Activated CD4-positive, alpha-beta T cell treated with anti-CD3 and anti-CD28 coated beads, Interleukin-2, Interleukin-6, amounts not matched to agents 100 ng/mL and 50 ng/mL, durations not matched to agents 16 hours and 8 hours (primary cell): Measurements from ENCODE around the gene ZNF653.
"Not testable (repeated sequence)": the region's sequence is repeated elsewhere in the genome, so short reads cannot be mapped to it uniquely, and the experiment has no call there.

Source experiments
- DNase-seq: peaks from one replicate; pipeline ENCODE4 v3.0.0-alpha.2; 2020

Gene ZNF653

GRCh38 chr19:11480715-11481533 is 24.7 kb downstream of the ZNF653 start, which contains the start of gene ELAVL3:
Gene ELAVL3 (minus strand): TSS chr19:11481046. CDS start chr19:11480608, 438 bp downstream.
- DNase-seq, result no peak

DNA sequence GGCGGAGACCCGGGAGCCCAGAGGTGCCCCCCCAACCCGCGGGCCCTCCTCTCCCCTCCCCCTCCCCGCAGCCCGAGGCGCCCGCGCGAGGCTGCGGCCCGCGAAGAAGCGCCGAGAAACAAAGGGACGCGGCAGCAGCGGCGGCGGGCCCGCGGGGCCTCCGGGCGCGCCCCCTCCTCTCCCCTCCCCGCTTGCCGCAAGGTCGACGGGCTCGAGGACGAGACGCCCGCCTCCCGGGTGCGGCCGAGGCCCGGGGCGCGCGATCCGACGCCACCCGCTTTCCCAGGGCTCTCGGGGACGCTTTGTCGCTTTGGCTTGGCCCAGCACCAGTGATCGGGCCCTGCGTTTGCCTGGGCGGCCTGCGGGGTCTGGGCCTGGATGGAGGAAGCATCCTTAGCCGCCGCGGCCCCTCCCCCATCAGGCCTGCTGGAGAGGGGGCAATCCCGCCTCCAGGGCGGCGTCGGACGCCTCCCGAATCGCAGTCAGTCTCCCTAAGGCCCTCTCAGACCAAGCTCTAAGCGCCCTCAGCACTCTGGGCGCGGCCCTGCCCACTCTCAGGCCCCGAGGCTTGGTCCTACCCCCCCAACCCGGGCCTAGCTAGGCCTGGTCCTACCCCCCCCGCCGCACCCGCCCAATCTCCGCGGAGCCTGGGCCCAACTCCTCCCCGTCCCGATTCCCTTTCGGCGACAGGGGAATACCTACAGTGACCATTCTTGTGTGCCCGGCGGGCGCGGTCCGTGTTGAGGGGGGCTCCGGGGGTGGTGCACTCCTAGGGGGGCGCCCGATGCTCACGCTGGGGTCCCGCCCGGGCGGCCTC is 25.5 kb downstream of the ZNF653 start:
- no peak for DNase-seq

DNA sequence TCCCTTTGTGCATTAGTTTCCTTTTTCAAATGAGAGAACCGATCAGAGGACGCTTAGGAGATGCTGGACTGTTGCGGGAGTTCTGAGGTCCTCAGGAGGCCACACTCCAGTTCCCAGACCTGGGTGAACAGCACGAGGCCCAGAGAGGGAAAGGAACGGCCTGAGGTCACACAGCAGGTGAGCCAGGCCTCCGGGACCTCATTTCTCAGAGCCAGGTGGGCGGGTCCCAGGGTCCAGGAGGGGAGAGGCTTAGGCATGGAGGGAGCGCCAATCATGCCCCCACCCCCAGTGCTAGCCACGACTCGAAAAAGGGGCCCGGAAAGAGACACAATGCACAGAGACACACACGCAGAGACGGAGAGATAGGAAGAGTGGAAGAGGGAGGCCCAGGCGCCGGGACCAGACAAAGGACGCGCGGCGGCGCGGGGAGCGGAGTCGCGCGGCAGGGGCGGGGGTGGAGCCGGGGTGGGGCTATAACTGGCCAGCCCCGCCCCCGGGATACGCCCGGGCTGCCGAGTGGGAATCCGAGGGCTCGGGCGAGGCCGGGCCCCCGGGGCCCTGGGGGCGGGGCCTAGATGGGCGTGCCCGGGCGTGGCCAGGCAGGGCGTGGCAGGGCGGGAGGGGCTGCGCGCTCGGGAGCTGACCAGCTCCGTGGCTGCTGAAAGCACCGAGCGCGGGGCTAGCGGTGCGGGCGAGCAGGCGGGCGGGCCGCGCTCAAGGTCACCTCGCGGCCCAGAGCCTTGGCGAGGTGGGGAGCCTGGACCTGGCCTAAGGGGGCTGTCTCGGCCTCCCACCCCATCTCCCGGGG is 26.3 kb downstream of the ZNF653 start:
- peak; percentile 63 for DNase-seq

DNA sequence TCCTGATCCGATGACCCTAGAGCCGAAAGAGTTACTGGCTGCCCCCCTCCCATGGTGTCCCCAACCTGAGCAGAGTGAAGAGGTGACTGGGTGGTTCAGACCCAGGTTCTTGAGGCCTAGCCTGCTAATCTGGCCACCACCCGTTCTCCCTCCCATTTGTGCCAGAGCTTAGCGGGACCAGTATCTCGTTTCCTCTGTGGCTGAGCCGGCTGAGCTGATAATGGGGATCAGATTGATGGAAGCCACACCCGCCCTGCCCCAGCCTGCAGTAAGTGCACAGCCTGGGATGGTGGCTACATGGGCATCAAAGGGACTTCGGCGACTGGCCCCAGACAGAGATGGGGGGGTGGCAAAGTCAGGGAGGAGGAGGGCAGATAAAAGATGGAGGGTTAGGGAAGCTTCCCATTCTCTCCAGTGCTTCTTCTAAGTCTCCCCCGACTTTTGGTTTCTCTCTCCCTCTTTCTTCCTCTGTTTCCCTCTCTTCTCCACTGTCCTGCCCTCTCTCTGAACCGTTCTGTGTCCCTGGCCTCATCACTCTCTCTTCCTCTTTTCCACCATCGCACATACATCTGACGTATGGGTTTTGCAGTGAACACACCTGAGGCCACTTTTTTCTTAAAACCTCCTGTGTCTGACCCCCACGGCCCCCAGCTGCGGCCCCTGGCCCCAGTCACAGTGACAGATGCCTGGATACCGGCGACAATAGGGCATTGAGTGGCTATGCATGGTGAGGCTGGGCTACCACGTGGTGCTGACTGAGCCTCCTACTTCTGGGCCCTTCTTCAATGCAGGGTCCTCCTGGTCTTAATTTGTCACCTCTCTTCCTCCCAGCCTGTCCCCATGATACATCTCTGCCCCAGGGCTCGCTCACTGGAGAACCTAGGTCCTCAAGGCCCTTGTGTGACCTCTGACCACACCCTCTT is 27.2 kb downstream of the ZNF653 start:
- no peak for DNase-seq

DNA sequence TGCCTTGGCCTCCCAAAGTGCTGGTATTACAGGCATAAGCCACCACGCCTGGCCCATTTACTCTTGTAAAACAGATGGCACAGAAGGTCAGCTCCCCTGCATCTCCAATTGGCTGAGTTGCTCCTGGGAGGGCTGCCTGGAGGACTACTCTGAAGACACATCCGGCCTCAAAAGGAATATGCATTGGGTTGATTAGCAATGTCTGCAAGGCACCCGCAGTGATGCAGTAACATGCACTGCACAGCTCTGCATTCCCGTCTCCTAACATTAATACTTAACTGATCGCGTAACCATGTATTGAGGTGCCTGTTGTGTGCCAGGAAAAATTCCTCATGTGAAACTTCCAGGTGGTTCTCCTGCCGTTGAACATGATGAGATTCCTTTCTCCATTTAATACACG is 29.8 kb downstream of the ZNF653 start:
- no peak for DNase-seq

- DNase-seq, result not testable (repeated sequence)
Measured at GRCh38 chr19:11475343-11475742, 30.3 kb downstream of the ZNF653 start.

DNA sequence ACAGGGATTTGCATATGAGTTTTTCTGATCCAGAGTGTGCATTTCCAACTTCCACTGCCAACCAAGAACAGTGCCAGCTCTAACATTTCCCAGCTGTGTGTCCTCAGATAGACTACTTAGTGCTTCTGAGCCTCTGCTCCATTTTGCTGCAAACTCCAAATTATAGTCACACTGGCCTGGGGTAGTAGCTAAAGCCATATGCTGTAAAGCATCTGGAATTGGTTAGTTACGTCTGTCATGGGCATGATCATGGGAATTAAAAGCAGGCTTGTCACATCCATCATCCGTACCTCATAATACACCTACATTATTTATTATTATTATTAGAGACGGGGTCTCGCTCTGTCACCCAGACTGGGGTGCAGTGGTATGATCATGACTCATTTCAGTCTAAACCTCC is 31.9 kb downstream of the ZNF653 start:
- no peak for DNase-seq

- not testable (repeated sequence) for DNase-seq
Measured at GRCh38 chr19:11468266-11468845, 37.3 kb downstream of the ZNF653 start.

DNA sequence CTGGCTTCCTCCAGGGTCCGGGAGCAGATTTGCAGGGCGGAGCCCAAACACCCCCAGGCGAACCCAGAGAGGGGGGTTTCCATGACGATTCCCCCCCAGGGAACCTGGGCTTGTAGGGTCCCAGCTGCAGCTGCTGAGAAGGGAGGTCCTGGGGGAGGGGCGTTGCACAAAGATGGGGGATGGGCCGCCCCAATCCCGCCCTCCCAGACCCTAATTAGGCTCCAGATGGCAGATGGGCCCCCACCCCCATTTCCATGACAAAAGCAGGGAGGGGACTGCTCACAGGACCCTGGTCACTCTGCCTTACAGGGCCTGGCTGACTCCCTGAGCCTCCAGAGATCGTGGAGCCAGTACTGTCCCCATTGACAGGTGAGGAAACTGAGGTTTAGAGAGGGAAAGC is 40.0 kb downstream of the ZNF653 start:
- DNase-seq, result no peak

DNA sequence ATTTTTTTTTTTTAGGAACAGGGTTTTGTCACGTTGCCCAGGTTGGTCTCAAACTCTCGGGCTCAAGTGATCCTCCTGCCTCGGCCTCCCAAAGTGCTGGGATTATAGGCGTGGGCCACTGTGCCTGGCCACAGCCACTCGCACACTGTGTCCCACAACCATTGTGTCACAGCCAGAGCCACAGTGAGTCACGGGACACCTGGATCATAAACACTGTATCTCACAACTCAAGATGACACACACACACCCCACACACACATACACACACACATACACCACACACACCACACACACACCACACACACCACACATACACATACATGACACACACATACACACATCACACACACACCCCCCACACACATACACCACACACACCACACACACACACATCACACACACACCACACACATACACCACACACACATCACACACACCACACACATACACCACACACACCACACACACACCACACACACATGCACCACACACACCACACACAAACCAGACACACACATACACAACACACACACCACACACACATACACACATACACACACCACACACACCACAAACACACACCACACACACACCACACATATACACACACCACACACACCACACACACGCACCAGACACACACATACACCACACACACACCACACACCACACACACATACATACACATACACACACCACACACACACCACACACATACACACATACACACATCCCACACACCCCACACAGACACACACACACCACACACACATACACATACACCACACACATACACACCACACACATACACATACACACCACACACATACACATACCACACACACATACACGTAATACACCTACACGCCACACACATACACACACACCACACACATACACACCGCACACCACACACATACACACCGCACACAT is 41.0 kb downstream of the ZNF653 start:
- DNase-seq, result no peak

- no peak for DNase-seq
Measured at GRCh38 chr19:11463391-11463790, 42.2 kb downstream of the ZNF653 start.

- DNase-seq, result no peak
Measured at GRCh38 chr19:11461453-11461852, 44.2 kb downstream of the ZNF653 start.

- DNase-seq, result no peak
Measured at GRCh38 chr19:11460207-11460606, 45.4 kb downstream of the ZNF653 start.

DNA sequence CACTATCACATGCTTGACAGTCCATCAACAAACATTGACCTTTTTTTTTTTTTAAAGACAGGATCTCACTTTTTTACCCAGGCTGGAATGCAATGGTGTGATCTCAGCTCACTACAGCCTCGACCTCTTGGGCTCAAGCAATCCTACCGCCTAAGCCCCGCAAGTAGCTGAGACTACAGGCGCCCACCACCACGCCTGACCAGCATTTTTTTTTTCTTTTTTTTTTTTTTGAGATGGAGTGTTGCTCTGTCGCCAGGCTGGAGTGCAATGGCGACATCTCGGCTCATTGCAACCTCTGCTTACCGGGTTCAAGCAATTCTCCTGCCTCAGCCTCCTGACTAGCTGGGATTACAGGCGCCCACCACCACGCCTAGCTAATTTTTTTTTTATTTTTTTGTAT is 46.7 kb downstream of the ZNF653 start:
- DNase-seq, result not testable (repeated sequence)

- no peak for DNase-seq
Measured at GRCh38 chr19:11458236-11458900, 47.3 kb downstream of the ZNF653 start.

DNA sequence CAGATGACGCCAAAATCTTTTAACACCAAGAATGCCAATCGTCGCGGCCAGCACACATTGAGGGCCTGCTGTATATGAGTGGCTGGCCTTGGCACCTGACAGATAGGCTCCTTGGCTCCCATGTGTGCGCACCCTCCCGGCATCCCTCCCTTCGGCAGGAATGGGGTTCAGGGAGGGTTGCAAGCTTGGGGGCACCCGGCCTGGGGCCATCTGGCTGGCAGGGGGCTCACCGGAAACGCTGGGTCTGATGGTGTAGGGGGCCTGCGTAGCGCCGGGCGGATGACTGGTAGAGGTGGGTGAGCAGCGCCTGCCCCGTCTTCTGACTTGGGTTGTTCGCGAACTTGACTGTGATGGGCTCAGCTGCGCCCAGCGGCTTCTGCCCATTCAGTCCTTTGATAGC is 47.8 kb downstream of the ZNF653 start:
- DNase-seq, result no peak

- DNase-seq, result no peak
Measured at GRCh38 chr19:11457115-11457514, 48.5 kb downstream of the ZNF653 start.

GRCh38 chr19:11456659-11457058 is 49.0 kb downstream of the ZNF653 start:
- DNase-seq, result no peak

DNA sequence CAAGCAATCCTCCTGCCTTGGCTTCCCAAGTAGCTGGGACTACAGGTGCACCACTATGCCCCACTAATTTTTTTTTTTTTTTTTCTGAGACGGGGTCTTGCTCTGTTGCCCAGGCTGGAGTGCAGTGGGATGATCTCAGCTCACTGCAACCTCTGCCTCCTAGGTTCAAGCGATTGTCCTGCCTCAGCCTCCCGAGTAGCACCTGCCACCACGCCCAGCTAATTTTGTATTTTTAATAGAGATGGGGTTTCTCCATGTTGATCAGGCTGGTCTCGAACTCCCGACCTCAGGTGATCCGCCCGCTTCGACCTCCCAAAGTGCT is 50.4 kb downstream of the ZNF653 start:
- DNase-seq, result not testable (repeated sequence)
